Measurements from ENCODE around the gene CSF3.
A peak's percentile ranks its signal among the peaks of the same experiment; 100 is the strongest.
"Not testable (repeated sequence)": the region's sequence is repeated elsewhere in the genome, so short reads cannot be mapped to it uniquely, and the experiment has no call there.

CSF3 gene

DNA sequence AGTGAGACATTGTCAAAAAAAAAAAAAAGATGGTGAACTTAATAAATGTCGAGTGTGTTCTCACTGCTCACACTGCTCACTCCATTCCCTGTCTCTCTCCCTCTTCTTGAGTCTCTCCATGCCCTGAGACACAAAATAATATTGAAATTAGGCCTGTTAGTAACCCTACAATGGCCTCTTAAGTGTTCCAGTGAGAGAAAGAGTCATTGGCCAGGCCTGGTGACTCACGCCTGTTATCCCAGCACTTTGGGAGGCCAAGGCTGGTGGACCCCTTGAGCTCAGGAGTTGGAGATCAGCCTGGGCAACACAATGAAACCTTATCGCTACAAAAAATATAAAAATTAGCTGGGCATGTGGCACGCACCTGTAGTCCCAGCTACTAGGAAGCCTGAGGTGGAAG lies 16.2 kb upstream of the CSF3 start:
- DNase-seq = no peak

DNA sequence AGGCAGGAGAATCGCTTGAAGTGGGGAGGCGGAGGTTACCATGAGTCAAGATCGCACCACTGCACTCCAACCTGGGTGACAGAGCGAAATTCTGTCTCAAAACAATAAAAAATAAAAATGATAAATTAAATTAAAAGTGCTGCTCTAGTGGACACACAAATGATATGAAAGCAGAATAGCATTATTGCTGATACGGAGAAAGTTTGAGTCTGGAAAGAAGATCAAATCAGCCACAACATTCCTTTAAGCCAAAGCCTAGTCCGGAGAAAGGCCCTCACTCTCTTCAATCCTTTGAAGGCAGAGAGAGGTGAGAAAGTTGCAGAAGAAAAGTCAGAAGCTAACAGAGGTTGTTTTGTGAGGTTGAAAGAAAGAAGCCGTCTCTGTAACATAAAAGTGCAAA lies 15.1 kb upstream of the CSF3 start:
- no peak for DNase-seq

GRCh38 chr17:40001335-40001734 lies 13.9 kb upstream of the CSF3 start:
- DNase-seq = not testable (repeated sequence)

- no peak for DNase-seq
Measured at GRCh38 chr17:40004072-40004471, 11.2 kb upstream of the CSF3 start.

DNA sequence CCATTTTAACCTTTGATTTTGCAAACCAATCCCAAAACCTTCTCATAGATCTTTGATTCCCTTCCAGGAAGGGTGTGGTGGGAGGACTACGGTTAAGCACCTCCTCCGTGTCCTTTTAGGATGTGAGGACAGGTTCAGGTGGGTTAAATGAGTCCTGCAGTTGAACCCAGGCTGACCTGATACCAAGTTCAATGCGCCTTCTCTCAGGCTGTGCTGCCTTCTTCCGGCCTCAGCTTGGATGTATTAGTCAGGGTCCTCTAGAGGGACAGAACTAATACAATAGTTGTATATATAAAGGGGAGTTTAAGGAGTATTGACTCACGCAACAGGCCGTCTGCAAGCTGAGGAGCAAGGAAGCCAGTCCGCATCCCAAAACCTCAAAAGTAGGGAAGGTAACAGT lies 10.5 kb upstream of the CSF3 start:
- DNase-seq = no peak

DNA sequence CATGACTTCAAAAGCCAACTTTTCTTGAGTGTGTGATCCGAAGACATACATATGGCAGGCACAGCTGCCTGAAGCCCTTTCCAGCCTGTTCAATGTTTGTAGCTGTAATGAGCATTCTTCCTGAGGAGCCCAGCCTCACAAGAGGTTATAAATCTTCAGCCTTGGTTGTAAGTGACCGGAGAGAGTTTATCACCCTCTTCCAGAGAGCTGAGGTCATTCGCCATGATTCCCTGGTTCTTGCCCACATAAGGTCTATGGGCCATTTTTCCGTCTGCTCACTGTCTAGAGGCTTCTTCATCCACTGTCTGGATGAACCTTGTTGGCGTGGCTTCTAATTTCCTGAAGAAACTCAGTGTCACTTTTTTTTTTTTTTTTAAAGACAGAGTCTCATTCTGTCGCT lies 9.7 kb upstream of the CSF3 start:
- no peak for DNase-seq

DNA sequence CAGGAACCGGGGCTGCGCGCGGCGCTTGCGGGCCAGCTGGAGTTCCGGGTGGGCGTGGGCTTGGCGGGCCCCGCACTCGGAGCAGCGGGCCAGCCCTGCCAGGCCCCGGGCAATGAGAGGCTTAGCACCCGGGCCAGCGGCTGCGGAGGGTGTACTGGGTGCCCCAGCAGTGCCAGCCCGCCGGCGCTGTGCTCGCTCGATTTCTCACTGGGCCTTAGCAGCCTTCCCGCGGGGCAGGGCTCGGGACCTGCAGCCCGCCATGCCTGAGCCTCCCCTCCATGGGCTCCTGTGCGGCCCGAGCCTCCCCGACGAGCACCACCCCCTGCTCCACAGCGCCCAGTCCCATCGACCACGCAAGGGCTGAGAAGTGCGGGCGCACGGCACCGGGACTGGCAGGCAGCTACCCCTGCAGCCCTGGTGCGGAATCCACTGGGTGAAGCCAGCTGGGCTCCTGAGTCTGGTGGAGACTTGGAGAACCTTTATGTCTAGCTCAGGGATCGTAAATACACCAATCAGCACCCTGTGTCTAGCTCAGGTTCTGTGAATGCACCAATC lies 4.2 kb upstream of the CSF3 start:
- DNase-seq = not testable (repeated sequence)

GRCh38 chr17:40012017-40012647 lies 3.1 kb upstream of the CSF3 start:
- not testable (repeated sequence) for DNase-seq

DNA sequence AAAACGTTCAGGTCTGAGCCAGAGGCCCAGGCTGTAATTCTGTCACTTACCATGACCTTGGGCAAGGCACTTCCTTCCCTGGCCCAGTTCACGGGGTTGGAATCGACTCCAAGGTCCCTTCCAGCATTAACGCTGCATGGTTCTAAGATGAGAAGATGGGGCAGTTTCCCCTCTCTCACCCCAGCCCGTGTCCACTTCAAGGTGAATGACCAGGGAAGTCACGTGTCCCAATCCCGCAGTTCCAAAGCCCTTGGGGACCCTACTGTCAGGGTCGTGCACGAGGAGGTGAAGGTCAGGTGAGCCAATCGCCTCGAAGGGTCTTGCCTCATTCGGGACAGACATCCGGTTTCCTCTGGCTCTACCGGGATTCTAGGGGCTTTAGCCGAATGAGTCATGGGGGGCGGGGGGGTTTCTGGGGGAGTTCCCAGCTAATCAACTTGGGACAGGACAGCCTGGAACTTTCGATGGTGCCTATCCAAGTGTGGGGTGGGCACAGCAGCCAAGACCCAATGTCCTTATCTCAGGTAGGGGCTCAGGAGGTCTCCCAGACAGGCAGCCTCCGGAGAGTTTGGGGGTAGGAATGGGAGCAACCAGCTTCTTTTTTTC lies 762 bp upstream of the CSF3 start:
- DNase-seq = peak in 1 of 2 experiments; percentile 10

DNA sequence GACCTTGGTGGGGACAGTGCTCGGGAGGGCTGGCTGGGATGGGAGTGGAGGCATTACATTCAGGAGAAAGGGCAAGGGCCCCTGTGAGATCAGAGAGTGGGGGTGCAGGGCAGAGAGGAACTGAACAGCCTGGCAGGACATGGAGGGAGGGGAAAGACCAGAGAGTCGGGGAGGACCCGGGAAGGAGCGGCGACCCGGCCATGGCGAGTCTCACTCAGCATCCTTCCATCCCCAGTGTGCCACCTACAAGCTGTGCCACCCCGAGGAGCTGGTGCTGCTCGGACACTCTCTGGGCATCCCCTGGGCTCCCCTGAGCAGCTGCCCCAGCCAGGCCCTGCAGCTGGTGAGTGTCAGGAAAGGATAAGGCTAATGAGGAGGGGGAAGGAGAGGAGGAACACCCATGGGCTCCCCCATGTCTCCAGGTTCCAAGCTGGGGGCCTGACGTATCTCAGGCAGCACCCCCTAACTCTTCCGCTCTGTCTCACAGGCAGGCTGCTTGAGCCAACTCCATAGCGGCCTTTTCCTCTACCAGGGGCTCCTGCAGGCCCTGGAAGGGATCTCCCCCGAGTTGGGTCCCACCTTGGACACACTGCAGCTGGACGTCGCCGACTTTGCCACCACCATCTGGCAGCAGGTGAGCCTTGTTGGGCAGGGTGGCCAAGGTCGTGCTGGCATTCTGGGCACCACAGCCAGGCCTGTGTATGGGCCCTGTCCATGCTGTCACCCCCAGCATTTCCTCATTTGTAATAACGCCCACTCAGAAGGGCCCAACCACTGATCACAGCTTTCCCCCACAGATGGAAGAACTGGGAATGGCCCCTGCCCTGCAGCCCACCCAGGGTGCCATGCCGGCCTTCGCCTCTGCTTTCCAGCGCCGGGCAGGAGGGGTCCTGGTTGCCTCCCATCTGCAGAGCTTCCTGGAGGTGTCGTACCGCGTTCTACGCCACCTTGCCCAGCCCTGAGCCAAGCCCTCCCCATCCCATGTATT lies 1.1 kb downstream of the CSF3 start:
- no peak for DNase-seq

GRCh38 chr17:40017422-40018080 lies 2.3 kb downstream of the CSF3 start:
- DNase-seq = no peak

DNA sequence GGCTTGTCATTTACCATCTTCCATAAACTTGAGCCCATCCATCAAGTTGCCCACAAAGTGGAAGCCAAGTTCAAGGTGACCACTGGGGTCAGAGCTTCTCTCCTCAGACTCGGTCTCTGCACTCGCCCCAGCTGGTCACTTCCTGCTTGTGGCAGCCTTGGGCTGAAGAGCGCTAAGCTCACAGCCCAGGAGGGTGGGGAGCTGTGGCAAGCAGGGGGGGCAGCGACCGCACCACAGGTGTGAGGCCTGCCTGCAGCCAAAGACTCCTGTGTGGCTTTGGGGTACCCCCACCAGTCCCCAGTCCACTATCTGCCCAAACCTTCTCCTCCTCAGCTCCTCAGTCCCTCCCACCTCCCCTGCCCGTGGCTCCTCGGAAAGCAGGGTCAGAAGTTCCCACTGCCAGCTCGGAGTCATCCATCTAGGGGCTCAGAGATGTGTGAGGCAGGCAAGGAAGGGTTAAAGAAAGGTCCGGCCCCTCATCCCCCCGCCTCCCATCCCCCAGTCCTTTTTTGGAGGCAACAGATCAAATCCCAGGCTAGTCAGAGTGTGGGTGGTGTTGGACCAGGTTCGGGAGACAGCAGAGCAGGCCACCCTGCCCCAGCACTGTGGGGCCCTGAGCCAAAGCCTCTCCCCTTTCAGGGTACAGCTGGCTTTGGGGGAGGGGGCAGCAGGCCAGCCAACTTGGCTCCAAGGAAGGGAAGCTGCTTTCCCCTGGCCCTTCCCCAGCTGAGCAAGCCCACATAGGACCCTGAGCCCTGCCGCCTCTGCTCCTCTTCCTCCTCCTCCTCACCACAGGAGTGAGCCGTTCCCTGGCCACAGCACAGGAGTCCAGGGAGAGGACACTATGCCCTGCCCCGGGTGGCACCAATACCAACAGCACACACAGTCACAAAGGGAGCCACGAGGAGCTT lies 3.2 kb downstream of the CSF3 start:
- no peak for DNase-seq

DNA sequence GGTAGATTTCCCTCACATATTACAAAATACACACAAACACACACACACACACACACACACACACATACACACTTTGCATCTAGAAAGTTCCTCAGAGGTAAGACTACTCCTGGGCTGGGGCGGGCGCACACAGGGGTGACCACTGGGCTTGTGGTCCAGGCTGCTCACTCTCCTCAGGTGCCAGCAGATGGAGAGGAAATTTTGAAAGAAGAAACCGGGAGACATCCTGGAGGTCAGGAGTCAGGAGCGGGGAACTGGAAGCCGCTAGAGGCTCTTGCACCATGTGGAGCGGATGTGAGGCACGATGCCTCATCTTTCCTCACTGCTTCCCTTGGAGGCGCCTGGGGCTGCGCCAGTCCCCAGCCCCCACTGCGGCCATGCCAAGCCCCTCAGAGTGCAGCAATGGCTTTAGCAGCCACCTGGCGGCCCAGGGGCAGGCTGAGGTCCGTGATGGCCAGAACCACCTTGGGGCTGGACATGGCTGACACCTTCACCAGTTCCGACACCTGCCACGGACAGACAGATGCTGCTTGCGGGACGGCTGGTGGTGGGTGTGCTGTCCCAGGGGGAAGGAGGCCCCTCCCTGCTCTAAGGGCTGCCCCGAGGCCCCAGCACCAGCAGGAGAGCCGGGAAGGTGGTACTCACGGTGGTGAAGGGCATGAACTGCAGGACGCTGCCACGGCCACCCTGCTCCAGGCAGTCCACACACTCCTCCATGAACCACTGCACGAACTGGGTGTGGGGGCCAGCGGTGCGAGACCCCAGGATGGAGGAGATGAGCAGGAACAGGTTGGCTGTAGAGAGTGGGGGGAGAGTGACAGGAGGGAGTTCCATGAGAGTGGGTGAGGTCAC lies 4.1 kb downstream of the CSF3 start:
- DNase-seq = no peak

DNA sequence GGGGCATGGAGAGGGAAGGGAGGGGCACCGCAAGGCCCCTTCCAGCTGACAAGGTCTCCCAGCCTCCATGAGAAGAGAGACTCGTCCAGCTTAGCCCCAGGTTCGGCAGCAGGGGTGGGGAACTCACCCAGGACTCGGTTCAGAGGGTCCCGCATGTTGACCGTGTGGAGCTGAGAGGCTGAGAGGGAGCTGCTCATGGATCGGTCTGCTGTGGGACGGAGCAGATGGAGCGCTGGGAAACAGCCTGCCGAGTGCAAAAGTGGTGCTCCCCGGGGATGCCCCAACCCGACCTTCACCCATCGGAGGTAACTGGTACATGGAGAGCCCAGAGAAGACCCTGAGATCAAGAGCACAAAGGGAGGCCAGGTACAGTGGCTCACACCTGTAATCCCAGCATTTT lies 4.9 kb downstream of the CSF3 start:
- DNase-seq = no peak

GRCh38 chr17:40021451-40021971 lies 6.3 kb downstream of the CSF3 start:
- DNase-seq = no peak

GRCh38 chr17:40022497-40022896 lies 7.3 kb downstream of the CSF3 start:
- DNase-seq = no peak

DNA sequence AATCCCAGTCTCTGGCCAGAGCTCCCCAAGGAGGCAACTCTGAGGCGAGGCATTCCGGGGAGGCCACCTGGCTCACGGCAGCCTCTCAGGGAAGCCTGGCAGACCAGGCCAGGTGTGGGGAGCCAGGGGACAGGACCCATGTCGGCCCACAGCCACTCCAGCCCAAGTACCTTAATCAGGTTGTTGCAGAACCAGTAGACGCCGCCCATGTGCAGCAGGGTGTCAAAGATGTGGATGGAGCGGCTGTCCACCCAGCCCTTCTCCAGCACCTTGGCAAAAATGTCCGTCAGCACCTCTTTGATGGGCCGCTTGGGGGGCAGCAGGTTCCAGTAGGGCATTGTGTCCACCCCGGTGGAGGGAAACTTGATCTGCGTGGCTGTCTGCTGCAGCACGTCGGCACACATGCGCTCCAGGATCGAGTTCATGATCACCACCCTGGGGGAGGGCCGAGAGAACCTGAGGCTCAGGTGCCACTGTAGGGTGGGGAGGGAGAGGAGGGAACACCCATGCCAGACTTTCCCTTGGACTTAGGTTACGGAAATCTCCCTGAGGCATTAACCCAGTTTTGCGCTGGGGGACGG lies 7.8 kb downstream of the CSF3 start:
- DNase-seq = no peak

DNA sequence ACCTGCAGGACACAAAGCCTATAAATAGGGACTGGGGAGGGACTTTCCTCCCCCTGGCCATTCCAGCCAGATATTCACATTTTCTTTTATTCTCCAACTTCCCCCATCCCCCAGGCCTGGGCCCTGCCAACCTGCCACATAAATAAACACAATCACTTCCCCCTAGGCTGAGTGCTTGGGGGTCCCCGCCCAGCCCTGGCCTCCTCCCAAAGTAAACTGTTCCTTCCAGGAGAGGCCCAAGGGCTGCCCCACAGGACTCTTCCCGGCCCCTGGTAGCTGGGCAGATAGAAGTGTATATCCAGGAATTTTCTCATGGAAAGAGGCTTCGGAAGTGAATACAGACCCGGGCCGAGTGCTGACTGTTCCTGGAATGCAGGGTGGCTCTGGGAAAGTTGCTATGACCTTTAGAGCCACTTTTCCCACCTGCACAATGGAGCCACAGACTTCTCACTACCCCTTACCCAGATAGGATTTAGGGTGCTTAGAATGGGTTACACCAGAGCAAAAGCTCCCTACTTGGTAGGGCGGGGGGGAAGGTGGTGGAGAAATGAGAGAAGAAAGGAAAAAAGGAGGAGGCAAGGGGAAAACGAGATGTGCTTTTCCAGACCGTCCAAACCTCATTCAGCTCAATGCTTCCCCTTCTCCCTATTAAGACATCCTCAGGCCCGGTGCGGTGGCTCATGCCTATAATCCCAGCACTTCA lies 8.5 kb downstream of the CSF3 start:
- peak in 1 of 2 experiments; percentile 37 for DNase-seq

GRCh38 chr17:40024901-40025300 lies 9.7 kb downstream of the CSF3 start:
- no peak for DNase-seq

- DNase-seq = no peak
Measured at GRCh38 chr17:40025559-40025958, 10.3 kb downstream of the CSF3 start.
